ENCODE results near the gene TBX1.

The TBX1 gene

DNA sequence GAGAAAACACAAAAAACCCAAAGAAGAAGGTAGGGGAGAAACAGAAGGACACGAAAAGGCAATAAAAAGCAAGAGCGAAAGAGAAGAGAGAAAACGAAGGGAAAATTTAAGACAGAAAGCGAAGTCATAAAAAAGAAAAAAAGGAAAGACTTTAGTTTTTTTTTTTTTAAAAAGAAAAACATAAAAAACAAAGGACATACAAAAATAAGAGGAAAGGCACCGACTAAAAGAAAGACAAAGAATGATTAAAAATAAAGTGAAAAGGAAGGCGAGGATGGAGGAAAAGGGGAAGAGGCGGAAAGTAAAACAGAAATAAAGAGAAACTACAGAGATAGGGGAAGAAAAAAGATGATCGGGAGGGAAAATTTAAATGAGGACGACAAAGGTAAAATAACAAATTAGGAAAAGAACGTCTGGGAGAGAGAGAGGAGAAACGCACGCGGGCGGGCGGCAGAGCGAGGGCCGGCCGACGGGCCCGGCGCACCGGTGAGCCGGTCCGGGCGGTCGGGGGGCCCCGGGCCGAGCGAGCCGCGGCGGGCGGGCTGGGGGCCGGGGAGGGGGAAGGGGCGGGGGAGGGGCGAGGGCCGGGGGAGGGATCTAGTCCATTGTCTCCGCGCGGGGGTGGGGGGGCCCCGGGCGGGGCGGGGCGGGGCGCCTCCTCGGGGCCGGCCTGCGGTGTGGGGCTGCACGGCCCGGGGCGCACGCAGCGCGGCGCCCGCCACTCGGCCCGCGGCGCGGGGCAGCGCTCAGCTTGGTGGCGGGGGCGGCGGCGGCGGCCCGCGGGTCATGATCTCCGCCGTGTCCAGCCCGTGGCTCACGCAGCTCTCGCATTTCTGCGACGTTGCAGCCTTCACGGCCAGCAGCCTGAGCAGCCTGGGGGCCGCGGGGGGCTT is at the start of gene TBX1:
TSS of gene TBX1 (plus strand) at position 721 of the 893 bp plus-strand sequence. CDS start at position 787, 66 bp downstream.
- H3K4me3 ChIP-seq (ENCODE audit: low read depth, low read length) = peak within 1 kb of the TSS; percentile 76
- DNase-seq (ENCODE audit: low read depth) = peak; percentile 44
- TF ChIP-seq MYC (IDR thresholded peaks at IDR 0.05; ENCODE audit: low read depth, low read length) (no peak), POLR2A (IDR thresholded peaks at IDR 0.05; ENCODE audit: extremely low read depth, insufficient read length) (peak; percentile 18)

- H3K4me3 ChIP-seq (ENCODE audit: low read depth, low read length) = no peak overlapping the region
- DNase-seq (ENCODE audit: low read depth) = no peak
- TF ChIP-seq MYC (IDR thresholded peaks at IDR 0.05; ENCODE audit: low read depth, low read length) (no peak), POLR2A (IDR thresholded peaks at IDR 0.05; ENCODE audit: extremely low read depth, insufficient read length) (no peak), CTCF (IDR thresholded peaks at IDR 0.05; ENCODE audit: low read depth, low read length) (no peak), MAX (IDR thresholded peaks at IDR 0.05; ENCODE audit: low read depth, low read length) (no peak)
Measured at GRCh38 chr22:19713245-19713644, 47.3 kb upstream of the TBX1 start.

GRCh38 chr22:19713650-19714311 is 46.8 kb upstream of the TBX1 start:
- TF ChIP-seq POLR2A (IDR thresholded peaks at IDR 0.05; ENCODE audit: extremely low read depth, insufficient read length) (no peak), MAX (IDR thresholded peaks at IDR 0.05; ENCODE audit: low read depth, low read length) (no peak), MYC (IDR thresholded peaks at IDR 0.05; ENCODE audit: low read depth, low read length) (no peak), CTCF (IDR thresholded peaks at IDR 0.05; ENCODE audit: low read depth, low read length) (no peak)
- DNase-seq (ENCODE audit: low read depth) = no peak
- no peak overlapping the region for H3K4me3 ChIP-seq (ENCODE audit: low read depth, low read length)

- peak; percentile 29 for DNase-seq (ENCODE audit: low read depth)
- no peak for TF ChIP-seq CTCF (IDR thresholded peaks at IDR 0.05; ENCODE audit: low read depth, low read length)
- TF ChIP-seq MAX (IDR thresholded peaks at IDR 0.05; ENCODE audit: low read depth, low read length) = no peak
- no peak for TF ChIP-seq POLR2A (IDR thresholded peaks at IDR 0.05; ENCODE audit: extremely low read depth, insufficient read length)
- no peak for TF ChIP-seq MYC (IDR thresholded peaks at IDR 0.05; ENCODE audit: low read depth, low read length)
- no peak within 1 kb of the TSS for H3K4me3 ChIP-seq (ENCODE audit: low read depth, low read length)
Measured at GRCh38 chr22:19714312-19715187, 46.0 kb upstream of the TBX1 start, which contains the start of gene SEPTIN5. SEPTIN5 (plus strand) TSS chr22:19714503; CDS start chr22:19714589, 86 bp downstream.

GRCh38 chr22:19715188-19715930 is 45.2 kb upstream of the TBX1 start:
- H3K4me3 ChIP-seq (ENCODE audit: low read depth, low read length) = no peak overlapping the region
- DNase-seq (ENCODE audit: low read depth) = no peak
- TF ChIP-seq MAX (IDR thresholded peaks at IDR 0.05; ENCODE audit: low read depth, low read length) (no peak), POLR2A (IDR thresholded peaks at IDR 0.05; ENCODE audit: extremely low read depth, insufficient read length) (no peak), CTCF (IDR thresholded peaks at IDR 0.05; ENCODE audit: low read depth, low read length) (no peak), MYC (IDR thresholded peaks at IDR 0.05; ENCODE audit: low read depth, low read length) (no peak)

Measured in NB4 (cell line).